Lower leg skin (tissue), 3 donors: Measurements from ENCODE around the gene CHAT.

Experiments
- CTCF ChIP-seq, 3 donors: fragments of 450-650 bp; IDR thresholded peaks; one replicate each; pipeline ENCODE4 v1.5.1; 2016; ENCODE audit warnings: antibody characterized with exemption in 3 of 3, mild to moderate bottlenecking in 3 of 3, moderate library complexity in 2 of 3
- POLR2A ChIP-seq, 2 donors: fragments of 450-650 bp; IDR thresholded peaks; one replicate each; pipeline ENCODE4 v1.6.1; 2016 to 2017; ENCODE audit warnings: antibody characterized with exemption in 2 of 2, mild to moderate bottlenecking in 1 of 2, moderate library complexity in 1 of 2

- TF ChIP-seq CTCF (IDR thresholded peaks at IDR 0.05) = no peak
- no peak for TF ChIP-seq POLR2A (IDR thresholded peaks at IDR 0.05)
Observed at GRCh38 chr10:49593998-49594397, 19.8 kb upstream of the CHAT start.
